ENCODE results near the gene NCSTN. TPM values are rescaled to one million over a fixed set of nuclear protein-coding genes. Genes with fewer than 3 reads are reported as not detected.

NCSTN gene
- total RNA-seq, 2 experiments from 2014 or later, result 52.7 to 59.7 TPM

DNA sequence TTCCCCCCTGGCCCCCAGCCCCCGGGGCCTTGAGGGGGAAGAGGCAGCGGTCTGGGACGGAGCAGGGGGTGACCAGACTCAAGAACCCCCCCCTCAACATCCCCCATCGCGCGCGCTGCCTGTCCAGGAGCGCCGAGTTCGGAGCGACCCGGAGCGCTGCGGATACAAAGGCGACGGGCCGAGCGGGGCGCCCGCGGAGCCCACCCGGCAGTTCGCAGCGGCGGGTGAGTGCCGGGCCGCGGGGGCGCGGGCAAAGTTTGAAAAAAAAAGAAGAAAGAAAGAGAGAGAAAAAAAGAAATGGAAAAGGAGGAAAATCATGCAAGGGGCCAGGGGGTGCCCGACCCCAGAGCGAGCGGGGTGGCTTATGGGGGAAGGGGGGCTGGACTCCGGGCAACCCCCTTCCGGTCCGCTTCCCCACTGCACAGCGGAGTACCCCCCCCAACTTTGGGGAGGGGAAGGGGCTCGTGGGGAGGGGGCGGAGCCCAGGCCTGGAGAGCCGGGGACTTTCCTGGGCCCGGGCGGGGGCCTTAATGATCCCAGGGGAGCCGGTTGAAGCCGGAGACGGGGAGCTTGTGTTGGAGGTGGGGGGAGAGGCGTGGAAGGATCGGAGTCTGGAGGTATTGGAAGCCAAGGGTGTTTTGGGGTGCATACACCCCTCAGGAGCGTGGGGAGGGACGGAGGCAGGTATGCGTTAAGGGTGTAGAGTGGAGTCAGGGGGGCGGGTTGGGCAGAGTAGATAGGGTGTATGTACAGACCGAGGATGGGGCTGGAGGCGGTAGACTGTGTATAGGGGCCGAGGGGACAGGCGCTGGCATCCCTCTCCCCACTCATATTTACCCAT, 57.7 kb downstream of the NCSTN start:
- no peaks in the 10 kb centered on the region for H3K9me3 Mint-ChIP-seq (ENCODE audit: insufficient read depth)
- CTCF ChIA-PET, result no interaction called here
- no peaks in the 10 kb centered on the region for H3K4me1 Mint-ChIP-seq (ENCODE audit: low read depth)
- no peaks in the 10 kb centered on the region for H3K36me3 Mint-ChIP-seq (ENCODE audit: low read depth)
- no peak overlapping the region for H3K27ac Mint-ChIP-seq
- POLR2A ChIA-PET, result no interaction called here
- peak overlapping the region; percentile 17 for H3K4me3 Mint-ChIP-seq
- peaks cover 47% of the 10 kb centered on the region for H3K27me3 Mint-ChIP-seq (ENCODE audit: low read depth)
- no peak for DNase-seq
- ATAC-seq, result peak; percentile 61

DNA sequence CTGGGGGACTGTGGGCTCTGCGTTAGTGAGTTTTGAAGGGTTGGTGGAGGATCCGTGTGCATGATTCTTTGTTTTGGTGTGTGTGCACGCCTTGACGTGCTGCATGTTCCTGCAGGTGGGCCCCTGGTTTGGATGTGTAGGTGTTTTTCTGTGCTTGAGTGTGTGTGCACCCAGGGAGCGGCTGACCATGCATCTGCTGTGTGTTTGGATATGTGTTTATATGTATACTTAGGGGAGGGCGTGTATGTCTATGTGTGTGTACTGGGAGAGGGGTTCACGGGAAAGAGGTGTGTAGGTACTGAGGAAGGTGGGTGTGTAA, 58.3 kb downstream of the NCSTN start:
- H3K4me1 Mint-ChIP-seq (ENCODE audit: low read depth), result no peaks in the 10 kb centered on the region
- H3K27me3 Mint-ChIP-seq (ENCODE audit: low read depth), result peaks cover 45% of the 10 kb centered on the region
- DNase-seq (no peak), ATAC-seq (no peak)
- H3K9me3 Mint-ChIP-seq (ENCODE audit: insufficient read depth), result no peaks in the 10 kb centered on the region
- H3K4me3 Mint-ChIP-seq, result no peak overlapping the region
- POLR2A ChIA-PET, result no interaction called here
- no peaks in the 10 kb centered on the region for H3K36me3 Mint-ChIP-seq (ENCODE audit: low read depth)
- no peak overlapping the region for H3K27ac Mint-ChIP-seq
- CTCF ChIA-PET, result no interaction called here

DNA sequence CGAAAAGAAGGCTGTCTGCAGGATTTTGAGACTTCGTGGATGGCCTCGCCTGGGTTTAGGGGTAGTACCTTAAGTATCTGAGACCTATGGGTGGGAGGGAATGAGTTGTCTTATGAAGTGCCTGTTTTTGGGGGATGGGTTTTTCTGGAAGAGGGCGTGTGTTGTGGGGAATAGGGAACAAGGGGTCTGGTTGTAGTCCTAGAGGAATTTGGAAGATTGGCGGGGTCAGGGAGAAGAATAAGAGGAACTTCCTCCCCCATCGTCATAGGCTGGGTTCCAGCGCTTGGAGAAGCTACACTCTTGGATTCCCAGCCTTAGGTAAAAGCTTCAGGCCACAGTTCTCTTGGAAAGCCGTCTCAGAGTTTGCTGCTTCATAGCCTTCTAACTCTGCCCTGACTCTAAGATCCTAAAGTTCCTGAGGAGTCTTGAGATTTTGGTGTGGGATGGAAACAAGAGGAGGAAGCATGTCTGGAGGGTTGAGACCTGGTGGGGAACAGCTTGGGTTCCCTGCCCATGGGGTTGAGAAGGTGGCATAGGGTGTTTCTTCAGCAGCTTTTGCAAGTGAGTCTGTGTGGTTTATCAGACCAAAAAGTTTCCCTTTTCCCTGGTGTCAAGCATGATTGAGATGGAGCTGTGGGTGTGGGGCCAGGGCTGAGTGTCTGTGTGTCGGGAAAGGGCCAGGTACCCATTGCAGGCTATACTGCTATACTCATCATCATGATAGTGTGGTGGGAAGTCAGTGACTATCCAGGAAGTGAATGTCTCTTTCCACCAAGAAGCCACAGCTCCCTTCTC, 59.0 kb downstream of the NCSTN start:
- H3K4me1 Mint-ChIP-seq (ENCODE audit: low read depth), result no peaks in the 10 kb centered on the region
- DNase-seq (no peak), ATAC-seq (no peak)
- CTCF ChIA-PET, result interaction anchor here (0.8 kb wide), 1 partner anchor 45 kb away, joined by 3 read pairs; no protein-coding TSS in a partner anchor
- no peak overlapping the region for H3K4me3 Mint-ChIP-seq
- POLR2A ChIA-PET, result no interaction called here
- H3K27ac Mint-ChIP-seq, result no peak overlapping the region
- H3K36me3 Mint-ChIP-seq (ENCODE audit: low read depth), result no peaks in the 10 kb centered on the region
- H3K9me3 Mint-ChIP-seq (ENCODE audit: insufficient read depth), result no peaks in the 10 kb centered on the region
- H3K27me3 Mint-ChIP-seq (ENCODE audit: low read depth), result peaks cover 42% of the 10 kb centered on the region

DNA sequence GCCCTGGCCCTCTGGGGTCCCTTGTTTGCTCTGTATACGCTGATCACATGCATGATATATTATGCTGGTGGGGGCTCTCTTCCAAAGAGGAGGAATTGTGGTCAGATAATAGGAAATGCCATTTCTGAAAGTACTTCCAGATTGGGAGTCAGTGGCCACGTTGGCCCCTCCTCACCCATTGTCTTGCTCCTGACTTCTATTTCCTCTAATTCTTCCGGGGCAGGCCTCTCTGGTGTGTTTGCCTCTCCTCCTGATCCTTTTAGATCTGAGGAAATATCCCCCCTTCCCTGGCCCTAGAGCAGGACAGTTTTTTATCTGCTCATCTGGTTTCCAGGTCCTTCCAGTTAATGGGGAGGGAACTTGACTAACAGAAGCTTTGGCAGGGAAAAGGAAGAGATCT, 60.1 kb downstream of the NCSTN start:
- CTCF ChIA-PET, result no interaction called here
- DNase-seq (no peak), ATAC-seq (no peak)
- POLR2A ChIA-PET, result no interaction called here
- H3K4me1 Mint-ChIP-seq (ENCODE audit: low read depth), result no peaks in the 10 kb centered on the region
- H3K27ac Mint-ChIP-seq, result no peak overlapping the region
- H3K9me3 Mint-ChIP-seq (ENCODE audit: insufficient read depth), result no peaks in the 10 kb centered on the region
- H3K36me3 Mint-ChIP-seq (ENCODE audit: low read depth), result no peaks in the 10 kb centered on the region
- no peak overlapping the region for H3K4me3 Mint-ChIP-seq
- peaks cover 39% of the 10 kb centered on the region for H3K27me3 Mint-ChIP-seq (ENCODE audit: low read depth)

DNA sequence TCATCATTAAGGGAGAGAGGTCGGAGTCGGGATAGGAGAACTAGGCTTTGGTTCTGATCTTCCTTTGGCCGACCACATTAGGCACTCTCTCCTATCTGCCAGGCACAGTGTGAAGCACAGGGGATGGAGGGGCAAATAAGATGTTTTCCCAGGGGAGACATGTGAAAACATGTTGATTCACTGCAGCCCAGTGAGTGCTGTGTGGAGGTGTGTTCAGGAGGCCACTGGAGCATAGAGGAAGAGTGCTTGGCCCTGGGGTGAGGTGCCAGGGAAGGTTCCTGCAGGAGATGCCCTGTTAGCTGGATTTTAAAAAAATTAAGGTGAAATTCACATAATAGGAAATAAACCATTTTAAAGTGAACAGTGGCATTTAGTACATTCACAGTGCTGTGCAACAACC, 60.9 kb downstream of the NCSTN start:
- Mint-ChIP-seq H3K4me3 (no peak overlapping the region), H3K27ac (no peak overlapping the region), H3K9me3 (ENCODE audit: insufficient read depth) (no peaks in the 10 kb centered on the region), H3K4me1 (ENCODE audit: low read depth) (no peaks in the 10 kb centered on the region), H3K36me3 (ENCODE audit: low read depth) (no peaks in the 10 kb centered on the region), H3K27me3 (ENCODE audit: low read depth) (peaks cover 34% of the 10 kb centered on the region)
- CTCF ChIA-PET, result no interaction called here
- ATAC-seq (no peak), DNase-seq (no peak)
- POLR2A ChIA-PET, result no interaction called here

DNA sequence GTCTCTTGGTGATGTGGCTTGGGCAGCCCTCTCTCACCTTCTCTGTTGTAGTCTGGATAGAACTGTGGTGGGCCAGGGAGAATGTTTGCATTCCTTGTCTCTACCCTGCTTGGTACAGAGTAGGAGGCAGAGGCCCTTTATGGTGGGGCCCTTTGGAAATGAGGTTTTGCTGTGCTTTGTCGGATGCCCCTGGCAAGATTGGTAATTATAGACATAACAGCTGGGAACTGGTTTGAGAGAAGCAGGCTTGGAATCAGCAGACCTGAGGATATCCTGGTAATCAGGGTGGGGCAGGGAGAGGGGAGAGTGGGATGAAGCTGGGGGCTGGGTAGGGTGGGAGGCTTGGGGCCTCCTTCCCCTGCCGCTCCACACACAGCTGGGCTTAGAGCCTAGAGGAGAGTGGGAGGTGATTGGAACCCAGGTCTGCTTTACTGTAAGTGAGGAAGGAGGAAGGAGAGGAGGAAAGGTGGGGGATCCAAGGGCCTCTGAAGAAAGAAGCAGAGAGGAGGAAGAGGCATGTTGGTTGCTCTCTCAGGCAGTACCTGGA, 62.2 kb downstream of the NCSTN start:
- no peaks in the 10 kb centered on the region for H3K36me3 Mint-ChIP-seq (ENCODE audit: low read depth)
- DNase-seq (no peak), ATAC-seq (no peak)
- CTCF ChIA-PET, result no interaction called here
- H3K27me3 Mint-ChIP-seq (ENCODE audit: low read depth), result peaks cover 26% of the 10 kb centered on the region
- H3K4me1 Mint-ChIP-seq (ENCODE audit: low read depth), result no peaks in the 10 kb centered on the region
- POLR2A ChIA-PET, result no interaction called here
- no peak overlapping the region for H3K4me3 Mint-ChIP-seq
- H3K27ac Mint-ChIP-seq, result no peak overlapping the region
- H3K9me3 Mint-ChIP-seq (ENCODE audit: insufficient read depth), result no peaks in the 10 kb centered on the region

DNA sequence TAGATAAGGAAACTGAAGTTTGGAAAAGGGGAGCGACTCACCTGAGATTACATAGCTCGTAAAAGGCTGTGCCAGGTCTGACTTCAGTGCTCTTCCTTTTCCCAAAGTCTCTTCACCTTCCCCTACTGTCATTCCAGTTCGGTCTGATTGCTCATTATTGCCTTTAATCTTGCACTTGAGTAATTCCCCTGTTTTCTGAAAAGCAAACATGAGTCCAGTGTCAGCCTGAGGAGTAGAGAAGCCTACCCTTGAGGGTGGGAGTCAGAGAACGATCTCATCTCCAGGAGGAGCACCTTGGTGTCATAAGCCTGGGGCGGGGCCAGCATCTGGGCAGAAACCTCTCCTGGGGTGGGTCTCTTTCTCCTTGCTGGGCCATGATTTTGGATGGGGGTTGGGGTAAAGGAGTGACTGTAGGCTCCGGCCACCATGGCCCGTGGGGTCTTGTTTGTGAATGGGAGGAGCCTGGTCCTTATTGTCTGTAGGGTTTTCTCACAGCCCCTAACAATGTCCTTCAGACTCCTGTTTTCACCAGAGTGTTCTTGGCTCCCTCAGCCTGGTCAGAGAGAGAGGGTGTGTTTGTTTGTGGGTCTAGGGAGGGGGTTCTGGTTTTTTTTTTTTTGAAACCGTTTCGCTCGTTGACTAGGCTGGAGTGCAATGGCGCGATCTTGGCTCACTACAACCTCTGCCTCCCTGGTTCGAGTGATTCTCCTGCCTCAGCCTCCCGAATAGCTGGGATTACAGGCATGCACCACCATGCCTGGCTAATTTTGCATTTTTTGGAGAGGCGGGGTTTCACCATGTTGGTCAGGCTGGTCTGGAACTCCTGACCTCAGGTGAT, 63.2 kb downstream of the NCSTN start:
- no peak for DNase-seq
- no peak for ATAC-seq
- peaks cover 22% of the 10 kb centered on the region for H3K27me3 Mint-ChIP-seq (ENCODE audit: low read depth)
- no peak overlapping the region for H3K4me3 Mint-ChIP-seq
- no peak overlapping the region for H3K27ac Mint-ChIP-seq
- ChIA-PET POLR2A (no interaction called here), CTCF (no interaction called here)
- no peaks in the 10 kb centered on the region for H3K36me3 Mint-ChIP-seq (ENCODE audit: low read depth)
- H3K4me1 Mint-ChIP-seq (ENCODE audit: low read depth), result no peaks in the 10 kb centered on the region
- H3K9me3 Mint-ChIP-seq (ENCODE audit: insufficient read depth), result no peaks in the 10 kb centered on the region

DNA sequence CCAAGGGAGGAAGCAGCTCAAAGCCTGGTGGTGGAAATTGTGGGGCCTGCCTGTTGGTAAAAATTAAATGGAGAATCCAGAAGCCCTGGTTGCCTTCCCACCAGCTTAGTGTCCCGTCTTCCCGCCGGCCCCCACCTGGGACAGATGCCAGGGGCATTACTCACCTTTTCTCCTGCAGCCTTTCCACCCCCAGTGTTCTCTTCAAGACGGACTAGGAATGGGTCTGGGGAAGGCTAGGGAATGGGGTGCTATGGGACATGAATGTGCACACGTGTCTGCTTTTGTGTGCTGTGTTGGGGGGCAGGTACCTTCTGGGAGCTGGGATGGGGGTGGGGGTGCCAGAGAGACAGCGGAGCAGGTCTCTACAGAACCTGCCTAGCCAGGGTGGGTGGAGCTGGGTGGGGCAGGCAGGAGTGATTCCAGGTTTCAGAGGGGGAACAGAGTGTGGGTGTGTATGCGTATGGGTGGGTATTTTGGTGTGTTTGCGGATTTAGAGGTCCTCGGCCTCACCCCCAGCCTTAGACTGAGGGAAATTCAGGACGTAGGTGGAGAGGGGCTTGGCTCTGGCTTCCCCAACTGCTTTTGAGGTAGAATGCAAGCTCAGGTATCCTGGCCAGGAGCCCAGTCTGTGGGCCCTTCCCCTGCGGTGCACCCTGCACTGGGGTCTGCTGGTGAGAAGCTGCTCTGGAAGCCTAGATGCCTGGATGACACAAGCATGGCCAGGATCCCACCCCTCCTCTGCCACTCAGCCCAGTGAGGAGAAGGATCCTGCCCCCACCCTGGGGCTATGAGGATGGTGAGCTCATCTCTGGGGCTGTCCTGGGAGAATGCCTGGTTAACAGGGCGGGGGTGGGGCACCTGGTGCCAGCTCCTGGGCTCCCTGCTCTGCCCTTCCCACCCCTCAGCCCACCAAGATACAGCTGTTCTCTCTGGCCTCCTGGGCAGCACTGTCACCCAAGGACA, 64.9 kb downstream of the NCSTN start:
- POLR2A ChIA-PET, result no interaction called here
- no peak for DNase-seq
- Mint-ChIP-seq H3K4me3 (no peak overlapping the region), H3K36me3 (ENCODE audit: low read depth) (no peaks in the 10 kb centered on the region), H3K27ac (no peak overlapping the region), H3K9me3 (ENCODE audit: insufficient read depth) (no peaks in the 10 kb centered on the region), H3K4me1 (ENCODE audit: low read depth) (no peaks in the 10 kb centered on the region), H3K27me3 (ENCODE audit: low read depth) (peaks cover 6% of the 10 kb centered on the region)
- CTCF ChIA-PET, result no interaction called here
- ATAC-seq, result no peak

Other genes with a start within 250 kb of the NCSTN start
- gene IGSF8, start 244.8 kb upstream of the NCSTN start, total RNA-seq, result 10 to 100 TPM; 41.7 to 44.4 TPM
- gene ATP1A2, start 227.6 kb upstream of the NCSTN start, total RNA-seq, result not detected
- not detected for gene ATP1A4, start 191.8 kb upstream of the NCSTN start, total RNA-seq
- not detected for gene CASQ1, start 152.8 kb upstream of the NCSTN start, total RNA-seq
- gene PEA15, start 138.0 kb upstream of the NCSTN start, total RNA-seq, result 10 to 100 TPM; 27.3 to 35.2 TPM
- 10 to 100 TPM; 81.9 to 85.9 TPM for gene DCAF8, start 80.8 kb upstream of the NCSTN start, total RNA-seq
- gene PEX19, start 58.2 kb upstream of the NCSTN start, total RNA-seq, result 10 to 100 TPM; 42.3 to 42.7 TPM
- gene COPA, start 133 bp upstream of the NCSTN start, total RNA-seq, result 100 to 1,000 TPM; 121 to 128 TPM
- gene NHLH1, start 23.7 kb downstream of the NCSTN start, total RNA-seq, result under 1 TPM; 0.24 to 0.47 TPM
- gene VANGL2, start 57.2 kb downstream of the NCSTN start, total RNA-seq, result not detected
- 10 to 100 TPM; 23.9 to 24.7 TPM for gene SLAMF6, start 179.9 kb downstream of the NCSTN start, total RNA-seq
- gene CD84, start 236.1 kb downstream of the NCSTN start, total RNA-seq, result 10 to 100 TPM; 14.0 to 15.4 TPM